H9 (cell line): ENCODE measurements around the gene RPL37A. TPM values are rescaled to one million over a fixed set of nuclear protein-coding genes. Genes with fewer than 3 reads are reported as not detected.
A peak's percentile ranks its signal among the peaks of the same experiment; 100 is the strongest.

Experiments used
- DNase-seq: peaks from one replicate; pipeline ENCODE4 v3.0.0-alpha.2; 2017
- H2AFZ ChIP-seq: one replicate; pipeline ENCODE4 v1.6.1; 2013; ENCODE audit warnings: mild to moderate bottlenecking, low read length, control low read depth, moderate library complexity
- H2AK5ac ChIP-seq: 2 replicates; pipeline ENCODE4 v1.6.1; 2013; ENCODE audit warnings: low read length, control low read depth, mixed read lengths; ENCODE audit not compliant: insufficient read length
- H2BK120ac ChIP-seq: one replicate; pipeline ENCODE4 v1.6.1; 2013; ENCODE audit warnings: low read depth, mild to moderate bottlenecking, low read length, control low read depth, inconsistent platforms; ENCODE audit not compliant: poor library complexity, severe bottlenecking
- H2BK12ac ChIP-seq: 2 replicates; pipeline ENCODE4 v1.6.1; 2013; ENCODE audit warnings: low read length, control low read depth, mixed read lengths, low read depth; ENCODE audit not compliant: insufficient read length
- H2BK15ac ChIP-seq: 2 replicates; pipeline ENCODE4 v1.6.1; 2013; ENCODE audit warnings: low read depth, low read length, control low read depth
- H2BK20ac ChIP-seq: one replicate; pipeline ENCODE4 v1.6.1; 2013; ENCODE audit warnings: low read depth, mild to moderate bottlenecking, low read length, control low read depth, inconsistent platforms; ENCODE audit not compliant: poor library complexity, severe bottlenecking
- H2BK5ac ChIP-seq: 2 replicates; pipeline ENCODE4 v1.6.1; 2013; ENCODE audit warnings: low read length, control low read depth, mixed read lengths; ENCODE audit not compliant: insufficient read length
- H3K14ac ChIP-seq: 2 replicates; pipeline ENCODE4 v1.6.1; 2013; ENCODE audit warnings: low read length, control low read depth; ENCODE audit not compliant: insufficient read depth
- H3K18ac ChIP-seq: 2 replicates; pipeline ENCODE4 v1.6.1; 2013; ENCODE audit warnings: low read depth, mild to moderate bottlenecking, mixed read lengths, low read length, control low read depth; ENCODE audit not compliant: insufficient read length
- H3K23ac ChIP-seq: 2 replicates; pipeline ENCODE4 v1.6.1; 2013; ENCODE audit warnings: low read length, control low read depth, mixed read lengths, low read depth; ENCODE audit not compliant: insufficient read length
- H3K23me2 ChIP-seq: 2 replicates; pipeline ENCODE4 v1.6.1; 2013; ENCODE audit warnings: low read depth, mild to moderate bottlenecking, mixed read lengths, low read length, control low read depth; ENCODE audit not compliant: insufficient read length, poor library complexity, severe bottlenecking
- H3K27ac ChIP-seq: 2 replicates; pipeline ENCODE4 v1.5.1; 2013; ENCODE audit warnings: low read length, control low read depth, mixed read lengths, low read depth; ENCODE audit not compliant: insufficient read length
- H3K27me3 ChIP-seq: 2 replicates; pipeline ENCODE4 v1.6.1; 2013; ENCODE audit warnings: low read length, control low read depth, inconsistent platforms; ENCODE audit not compliant: insufficient read depth
- H3K4ac ChIP-seq: 2 replicates; pipeline ENCODE4 v1.6.1; 2013; ENCODE audit warnings: low read depth, mild to moderate bottlenecking, control low read depth, inconsistent platforms, low read length, moderate library complexity
- H3K4me1 ChIP-seq: 2 replicates; pipeline ENCODE4 v1.6.1; 2013; ENCODE audit warnings: low read length, control low read depth, inconsistent platforms; ENCODE audit not compliant: insufficient read depth
- H3K4me2 ChIP-seq: 2 replicates; pipeline ENCODE4 v1.6.1; 2013; ENCODE audit warnings: low read length, control low read depth, mixed read lengths; ENCODE audit not compliant: insufficient read length, insufficient read depth
- H3K56ac ChIP-seq: 2 replicates; pipeline ENCODE4 v1.6.1; 2013; ENCODE audit warnings: low read depth, mild to moderate bottlenecking, mixed read lengths, low read length, control low read depth; ENCODE audit not compliant: insufficient read length
- H3K79me1 ChIP-seq: 2 replicates; pipeline ENCODE4 v1.6.1; 2013; ENCODE audit warnings: low read depth, mild to moderate bottlenecking, moderate library complexity, low read length, control low read depth, inconsistent platforms; ENCODE audit not compliant: insufficient read depth, poor library complexity, severe bottlenecking
- H3K79me2 ChIP-seq: 2 replicates; pipeline ENCODE4 v1.6.1; 2013; ENCODE audit warnings: low read length, control low read depth, inconsistent platforms; ENCODE audit not compliant: insufficient read depth
- H3K9ac ChIP-seq: 2 replicates; pipeline ENCODE4 v1.6.1; 2013; ENCODE audit warnings: low read length, control low read depth, mixed read lengths; ENCODE audit not compliant: insufficient read length; ENCODE audit errors: extremely low read depth
- H3K9me3 ChIP-seq: one replicate; pipeline ENCODE4 v1.6.1; 2013; ENCODE audit warnings: low read depth, low read length, inconsistent platforms; ENCODE audit not compliant: control insufficient read depth
- H3T11ph ChIP-seq: one replicate; pipeline ENCODE4 v1.6.1; 2013; ENCODE audit warnings: mild to moderate bottlenecking, low read length, control low read depth, inconsistent platforms
- H4K20me1 ChIP-seq: one replicate; pipeline ENCODE4 v1.6.1; 2013; ENCODE audit not compliant: control insufficient read depth, insufficient read length, insufficient read depth
- H4K5ac ChIP-seq: 2 replicates; pipeline ENCODE4 v1.6.1; 2013; ENCODE audit warnings: low read depth, mild to moderate bottlenecking, mixed read lengths, low read length, control low read depth; ENCODE audit not compliant: insufficient read length
- H4K8ac ChIP-seq: replicated peaks from 2 replicates; pipeline ENCODE4 v1.6.1; 2013; ENCODE audit warnings: low read length, control low read depth, mixed read lengths, low read depth; ENCODE audit not compliant: insufficient read length
- H4K91ac ChIP-seq: 2 replicates; pipeline ENCODE4 v1.6.1; 2013; ENCODE audit warnings: low read depth, mild to moderate bottlenecking, moderate library complexity, mixed read lengths, low read length, control low read depth; ENCODE audit not compliant: insufficient read length
- H3K27ac Mint-ChIP-seq, 3 experiments: 2 replicates in 2 of 3; 3 replicates in 1 of 3; pipeline ENCODE4 v1.8.0; 2020 to 2021; ENCODE audit warnings: mixed read lengths in 3 of 3, mild to moderate bottlenecking in 1 of 3, moderate library complexity in 1 of 3
- H3K27me3 Mint-ChIP-seq: 2 replicates; pipeline ENCODE4 v1.8.0; 2021; ENCODE audit warnings: low read depth, mild to moderate bottlenecking, moderate library complexity, mixed read lengths
- H3K36me3 Mint-ChIP-seq, 3 experiments: 2 replicates in 2 of 3; 3 replicates in 1 of 3; pipeline ENCODE4 v1.8.0; 2020 to 2021; ENCODE audit warnings: low read depth in 3 of 3, mixed read lengths in 3 of 3; ENCODE audit not compliant: insufficient read depth in 1 of 3
- H3K4me1 Mint-ChIP-seq, 2 experiments: 2 replicates each; pipeline ENCODE4 v1.8.0; 2020; ENCODE audit warnings: mixed read lengths in 2 of 2
- H3K4me3 Mint-ChIP-seq, 2 experiments: 2 replicates in 1 of 2; 3 replicates in 1 of 2; pipeline ENCODE4 v1.8.0; 2020 to 2021; ENCODE audit warnings: mild to moderate bottlenecking in 2 of 2, mixed read lengths in 2 of 2, moderate library complexity in 1 of 2
- H3K9me3 Mint-ChIP-seq, 2 experiments: 2 replicates in 1 of 2; 3 replicates in 1 of 2; pipeline ENCODE4 v1.8.0; 2020; ENCODE audit warnings: mild to moderate bottlenecking in 2 of 2, mixed read lengths in 2 of 2, moderate library complexity in 1 of 2
- CTCF ChIP-seq: fragments of 200-600 bp; sonication (generic); conservative IDR thresholded peaks from 3 replicates; pipeline ENCODE4 v1.8.0; 2021; ENCODE audit warnings: antibody characterized with exemption, mild to moderate bottlenecking
- WGBS: extraction: QIAGEN DNeasy Blood & Tissue Kit; methylation state at CpG from one replicate; pipeline ENCODE4 v1.1.7; 2013; ENCODE audit warnings: missing lambda C conversion rate, low lambda C conversion rate, mixed read lengths; ENCODE audit not compliant: insufficient read length; ENCODE audit errors: extremely low coverage; 5-methylcytosine and 5-hydroxymethylcytosine counted together
- total RNA-seq: library from RNA; stranded (reverse); gene quantifications from 2 replicates; pipeline ENCODE4 v1.2.1, GENCODE V29; 2021

The RPL37A gene
- total RNA-seq, 1 experiment from 2014 or later, result 3,769 TPM

DNA sequence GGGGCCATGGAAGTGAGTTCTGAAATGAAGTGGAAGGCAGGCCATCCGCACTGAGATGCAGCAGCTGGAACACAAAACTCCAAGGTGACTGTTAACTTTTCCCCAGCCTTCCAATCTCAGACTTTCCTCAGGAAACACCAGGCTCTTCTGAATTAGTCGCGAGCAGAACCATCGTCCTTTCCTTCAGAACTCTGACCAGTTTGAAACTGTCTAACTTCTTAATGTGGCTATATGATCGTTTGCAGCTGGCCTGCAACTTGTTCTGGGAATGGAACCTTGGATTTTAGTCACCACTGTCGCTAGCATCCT is 620 bp upstream of the RPL37A start:
- H3K23ac ChIP-seq, result no peak overlapping the region
- no peak for TF ChIP-seq CTCF
- no peak overlapping the region for H3K4ac ChIP-seq
- WGBS, result no CpG with 5 or more reads among the region's 6 CpGs
- peak overlapping the region; percentile 78 for H3K9ac ChIP-seq
- Mint-ChIP-seq H3K36me3 (peaks cover 38 to 44% (median 41%) of the 10 kb centered on the region in 3 experiments), H3K4me1 (peaks cover 40 to 41% of the 10 kb centered on the region in 2 experiments), H3K27me3 (no peaks in the 10 kb centered on the region), H3K27ac (peak overlapping the region; percentile 52 to 99 (median 98)), H3K9me3 (peaks cover 1 to 3% of the 10 kb centered on the region in 2 experiments; a peak in 1 of 5 replicates), H3K4me3 (peak overlapping the region; percentile 95 to 98)
- no peak overlapping the region for H3T11ph ChIP-seq
- H3K9me3 ChIP-seq, result no peaks in the 10 kb centered on the region
- peaks cover 3% of the 10 kb centered on the region; the same call in 1 of the 2 replicates for H3K4me1 ChIP-seq
- no peak overlapping the region for H2BK15ac ChIP-seq
- H3K79me1 ChIP-seq, result peaks cover 6% of the 10 kb centered on the region
- peak overlapping the region; percentile 40 for H2AFZ ChIP-seq
- no peaks in the 10 kb centered on the region for H3K27me3 ChIP-seq
- no peak overlapping the region for H3K56ac ChIP-seq
- H3K27ac ChIP-seq, result peak overlapping the region; percentile 19
- no peak overlapping the region for H2BK12ac ChIP-seq
- no peak overlapping the region for H2BK20ac ChIP-seq
- no peak overlapping the region for H4K91ac ChIP-seq
- no peak overlapping the region for H3K18ac ChIP-seq
- no peak overlapping the region for H2AK5ac ChIP-seq
- peaks cover 13% of the 10 kb centered on the region; the same call in 1 of the 2 replicates for H3K79me2 ChIP-seq
- peak overlapping the region; percentile 96 for H3K4me2 ChIP-seq
- H4K8ac ChIP-seq, result no peak overlapping the region
- H3K14ac ChIP-seq, result no peak overlapping the region
- H4K5ac ChIP-seq, result no peak overlapping the region
- no peak overlapping the region for H2BK5ac ChIP-seq
- peaks cover 7% of the 10 kb centered on the region for H3K23me2 ChIP-seq
- H2BK120ac ChIP-seq, result no peak overlapping the region
- H4K20me1 ChIP-seq, result no peaks in the 10 kb centered on the region
- no peak for DNase-seq
